ENCODE results near the gene S100A13.

GRCh38 chr1:153630384-153630783 is 3.1 kb upstream of the S100A13 start:
- TF ChIP-seq RAD21 (IDR thresholded peaks at IDR 0.05; ENCODE audit: insufficient read depth, low read depth, low read length) (no peak), CTCF (IDR thresholded peaks at IDR 0.05 in 2 of 3, conservative IDR thresholded peaks at IDR 0.05 in 1 of 3; ENCODE audit: control insufficient read depth in 2 of 3, extremely low read depth in 1 of 3, insufficient read depth in 1 of 3, low read depth in 3 of 3, low read length in 3 of 3) (no peak), EZH2 (IDR thresholded peaks at IDR 0.05; ENCODE audit: borderline replicate concordance, control insufficient read depth, low read depth, low read length) (no peak), POLR2A (IDR thresholded peaks at IDR 0.05; ENCODE audit: low read depth, low read length) (no peak), MTA2 (IDR thresholded peaks at IDR 0.05; ENCODE audit: low read depth) (no peak), MYC (IDR thresholded peaks at IDR 0.05; ENCODE audit: insufficient read depth, insufficient read length, insufficient replicate concordance, low read length, severe bottlenecking) (no peak), RFX5 (IDR thresholded peaks at IDR 0.05; ENCODE audit: low read depth, low read length) (no peak)
